ENCODE results near the gene PELI3.
"Not testable (repeated sequence)": the region's sequence is repeated elsewhere in the genome, so short reads cannot be mapped to it uniquely, and the experiment has no call there.

Gene PELI3, protein sequence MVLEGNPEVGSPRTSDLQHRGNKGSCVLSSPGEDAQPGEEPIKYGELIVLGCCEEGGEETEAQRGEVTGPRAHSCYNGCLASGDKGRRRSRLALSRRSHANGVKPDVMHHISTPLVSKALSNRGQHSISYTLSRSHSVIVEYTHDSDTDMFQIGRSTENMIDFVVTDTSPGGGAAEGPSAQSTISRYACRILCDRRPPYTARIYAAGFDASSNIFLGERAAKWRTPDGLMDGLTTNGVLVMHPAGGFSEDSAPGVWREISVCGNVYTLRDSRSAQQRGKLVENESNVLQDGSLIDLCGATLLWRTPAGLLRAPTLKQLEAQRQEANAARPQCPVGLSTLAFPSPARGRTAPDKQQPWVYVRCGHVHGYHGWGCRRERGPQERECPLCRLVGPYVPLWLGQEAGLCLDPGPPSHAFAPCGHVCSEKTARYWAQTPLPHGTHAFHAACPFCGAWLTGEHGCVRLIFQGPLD

DNA sequence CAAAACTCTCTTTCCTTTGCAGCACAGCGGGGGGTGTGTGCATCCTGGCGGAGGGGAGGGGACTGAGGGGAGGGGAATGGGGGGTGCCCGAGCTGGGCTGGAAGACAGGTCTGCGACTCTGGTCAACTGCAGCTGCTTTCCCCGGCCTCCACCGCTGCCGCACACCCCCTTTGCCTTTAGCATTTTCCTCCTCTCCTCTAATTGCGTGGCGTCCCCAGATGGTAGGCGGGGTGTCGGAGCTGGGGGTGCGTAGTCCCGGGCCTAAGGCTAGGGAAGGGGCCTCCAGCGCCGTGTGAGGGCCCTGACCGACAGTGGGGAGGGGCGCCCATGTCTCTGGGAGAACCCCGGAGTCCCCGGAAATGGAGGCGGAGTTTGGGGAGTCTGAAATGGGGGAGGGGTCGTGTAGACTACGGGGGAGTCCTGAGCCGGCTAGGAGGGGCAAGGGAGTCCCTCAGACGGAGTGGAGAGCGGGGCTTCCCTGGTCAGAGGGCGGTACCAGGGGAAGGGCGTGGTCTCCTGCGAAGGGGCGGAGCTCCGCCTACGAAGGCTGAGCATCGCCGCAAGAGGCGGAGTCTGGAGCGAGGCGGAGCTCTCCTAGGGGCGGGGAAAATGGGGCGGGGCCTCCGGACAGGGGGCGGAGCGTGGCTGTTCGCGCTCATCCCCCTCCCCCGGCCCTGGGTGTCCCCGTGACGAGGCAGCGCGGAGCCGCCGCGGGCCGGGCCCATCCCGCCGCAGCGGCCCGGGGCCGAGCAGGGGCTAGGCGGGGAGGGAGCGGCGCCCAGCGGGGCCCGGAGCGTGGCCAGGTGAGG, at the start of gene PELI3:
TSS of gene PELI3 (plus strand) at position 681 of the 809 bp plus-strand sequence. CDS start 1,224 bp downstream, outside the sequence.
- DNase-seq: peak; percentile 82

DNA sequence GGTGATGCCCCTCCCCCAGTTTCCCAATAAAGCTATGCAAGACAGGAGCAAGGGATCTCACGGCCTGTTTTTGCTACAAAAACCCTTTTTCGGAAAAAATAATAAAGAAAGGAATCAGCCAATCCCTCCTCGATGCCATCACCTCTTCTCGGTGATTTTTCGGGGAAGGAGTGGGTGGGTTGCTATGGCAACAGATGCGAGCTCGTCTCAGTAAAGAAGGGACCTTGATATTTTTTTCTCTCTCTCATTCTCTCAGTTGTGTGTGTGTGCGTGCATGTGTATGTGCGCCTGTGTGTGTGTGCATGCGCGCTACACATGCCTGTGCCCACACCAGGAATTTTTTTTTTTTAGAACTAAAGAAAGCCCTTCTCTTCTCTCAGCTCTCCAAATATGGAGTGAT, 49.7 kb upstream of the PELI3 start:
- no peak for DNase-seq

DNA sequence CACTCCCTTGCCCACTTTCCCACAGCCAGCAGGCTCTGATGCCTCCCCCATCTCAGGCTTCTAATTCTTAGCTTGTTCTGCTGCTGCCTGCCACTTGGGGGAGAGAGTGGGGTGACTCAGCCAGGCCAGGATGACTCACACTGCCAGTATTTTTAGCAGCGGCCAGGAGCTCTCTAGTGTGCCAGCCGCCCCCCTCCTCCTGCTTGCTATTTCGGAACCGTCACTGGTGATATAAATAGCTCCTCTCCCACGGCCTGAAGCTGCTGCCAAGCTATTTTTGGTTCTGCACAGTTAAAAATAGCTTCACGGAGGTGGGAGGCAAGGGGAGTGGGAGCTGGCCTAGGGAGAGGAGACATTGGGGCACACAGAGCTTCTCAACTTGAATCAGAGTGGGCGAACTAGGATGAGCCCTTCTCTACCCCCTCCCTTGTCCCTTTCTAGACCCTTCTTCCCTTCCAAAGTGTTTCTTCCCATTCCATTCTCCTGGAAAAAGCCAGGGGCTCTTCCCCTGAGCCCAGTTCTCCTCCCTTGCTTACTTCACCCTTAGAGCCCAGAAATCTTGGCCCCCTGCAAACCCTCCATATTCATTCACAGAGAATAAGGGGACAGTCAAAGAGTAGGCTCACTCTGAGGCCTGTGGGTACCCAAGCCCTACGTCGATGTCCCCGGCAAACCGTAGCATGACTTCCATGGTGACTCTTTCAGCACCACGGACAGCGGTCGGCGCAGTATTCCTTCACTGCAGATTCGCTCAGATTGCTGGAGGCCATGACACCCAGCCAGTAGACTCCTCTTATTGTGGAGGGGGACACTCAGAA, 48.3 kb upstream of the PELI3 start:
- DNase-seq: peak; percentile 67

DNA sequence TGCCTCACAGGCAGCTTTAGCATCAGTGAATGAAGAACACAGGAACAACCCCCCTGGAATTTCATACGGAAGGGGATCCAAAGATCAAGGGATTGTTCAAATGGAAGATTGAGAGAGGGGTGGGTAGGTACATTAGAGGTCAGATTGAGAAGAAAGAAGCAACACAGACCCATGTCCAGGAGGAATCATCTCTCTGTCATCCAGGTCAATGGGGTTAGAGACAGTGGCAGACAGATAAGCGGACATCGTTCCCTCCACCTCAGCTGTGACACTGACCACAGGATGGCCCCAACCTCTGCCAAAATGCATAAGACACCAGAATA, 47.8 kb upstream of the PELI3 start:
- no peak for DNase-seq

DNA sequence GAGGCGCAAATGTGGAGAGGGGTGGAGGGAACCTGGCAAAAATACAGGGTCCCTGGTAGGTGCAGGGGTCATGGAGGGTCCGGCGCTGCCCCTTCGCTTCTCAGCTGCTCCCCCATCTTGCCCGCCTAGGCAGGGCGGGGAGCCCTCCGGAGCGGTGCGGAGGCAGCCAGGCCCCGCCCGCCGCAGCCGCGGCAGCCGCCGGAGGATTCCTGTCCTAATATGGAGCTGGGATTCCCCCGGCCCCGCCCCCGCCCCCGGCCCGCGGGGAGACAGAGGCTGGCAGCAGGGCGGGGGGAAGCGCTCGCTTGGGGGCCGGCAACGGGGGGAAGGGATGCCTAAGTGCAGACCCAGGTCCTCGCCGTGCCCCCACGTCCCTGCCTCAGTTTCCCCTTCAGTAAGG, 46.9 kb upstream of the PELI3 start:
- DNase-seq: no peak

DNA sequence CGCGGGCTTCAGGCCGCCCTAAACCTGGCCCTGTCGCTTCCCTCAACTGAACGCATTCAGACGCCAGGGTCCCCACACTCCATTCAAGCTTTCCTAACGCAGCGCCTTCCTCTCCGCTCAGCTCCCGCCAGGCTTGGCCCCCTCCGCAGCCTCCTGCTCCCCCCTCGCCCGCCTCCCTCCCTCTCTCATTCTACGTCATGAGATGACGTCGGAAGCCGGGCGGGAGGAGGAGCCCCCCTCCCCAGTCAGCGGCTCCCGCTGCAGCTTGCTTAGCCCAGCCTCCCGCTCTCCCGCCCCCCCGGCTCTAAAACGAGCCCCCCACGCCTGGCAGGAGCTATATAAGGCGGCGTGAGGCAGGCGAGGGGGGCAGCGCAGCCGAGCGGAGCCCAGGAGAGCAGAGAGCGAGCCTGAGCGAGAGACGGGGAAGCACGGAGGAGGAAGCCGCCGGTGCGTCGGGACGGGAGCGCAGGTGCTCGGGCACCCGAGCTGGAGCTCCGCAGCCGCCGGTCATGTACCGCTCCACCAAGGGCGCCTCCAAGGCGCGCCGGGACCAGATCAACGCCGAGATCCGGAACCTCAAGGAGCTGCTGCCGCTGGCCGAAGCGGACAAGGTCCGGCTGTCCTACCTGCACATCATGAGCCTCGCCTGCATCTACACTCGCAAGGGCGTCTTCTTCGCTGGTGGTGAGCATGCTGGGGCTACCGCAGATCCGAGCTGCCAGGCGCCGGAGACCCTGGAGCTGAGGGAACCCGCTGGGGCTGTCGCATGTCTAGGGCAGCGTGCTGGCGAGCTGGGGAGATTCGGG, 45.8 kb upstream of the PELI3 start, which contains the start of gene NPAS4:
TSS of gene NPAS4 (plus strand) at position 365 of the 806 bp plus-strand sequence. CDS start at position 510, 145 bp downstream.
- DNase-seq: no peak

DNA sequence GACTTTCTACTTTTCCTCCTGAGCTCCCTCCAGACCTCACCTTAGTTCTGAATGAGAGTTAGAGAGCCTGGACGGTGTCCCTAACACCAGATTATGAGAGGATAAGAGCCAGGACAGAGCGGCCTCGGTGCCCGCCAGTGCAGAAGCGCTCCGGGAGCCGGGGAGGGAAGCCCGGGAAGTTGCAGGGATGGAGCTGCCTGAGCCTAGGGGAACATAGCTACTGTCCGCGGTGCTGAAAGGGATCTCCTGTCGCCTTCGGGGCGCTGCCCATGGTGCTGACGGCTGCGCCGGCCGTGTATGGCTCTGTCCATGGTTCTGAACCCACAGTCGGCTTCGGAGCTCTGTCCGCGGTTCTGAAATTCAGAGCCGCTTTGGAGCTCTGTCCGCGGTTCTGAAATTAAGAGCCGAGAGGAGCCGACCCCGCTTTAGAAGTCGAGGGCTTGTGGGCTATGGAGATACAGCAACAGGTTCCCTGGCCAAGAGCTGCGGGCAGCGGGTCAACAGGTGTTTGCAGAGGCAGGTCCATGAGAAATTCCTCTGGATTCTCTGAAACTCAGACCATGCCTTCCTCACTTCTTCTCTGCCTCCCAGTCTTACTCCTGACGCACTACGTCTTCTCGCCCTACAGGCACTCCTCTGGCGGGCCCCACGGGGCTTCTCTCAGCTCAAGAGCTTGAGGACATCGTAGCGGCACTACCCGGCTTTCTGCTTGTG, 45.1 kb upstream of the PELI3 start:
- DNase-seq: peak; percentile 76

DNA sequence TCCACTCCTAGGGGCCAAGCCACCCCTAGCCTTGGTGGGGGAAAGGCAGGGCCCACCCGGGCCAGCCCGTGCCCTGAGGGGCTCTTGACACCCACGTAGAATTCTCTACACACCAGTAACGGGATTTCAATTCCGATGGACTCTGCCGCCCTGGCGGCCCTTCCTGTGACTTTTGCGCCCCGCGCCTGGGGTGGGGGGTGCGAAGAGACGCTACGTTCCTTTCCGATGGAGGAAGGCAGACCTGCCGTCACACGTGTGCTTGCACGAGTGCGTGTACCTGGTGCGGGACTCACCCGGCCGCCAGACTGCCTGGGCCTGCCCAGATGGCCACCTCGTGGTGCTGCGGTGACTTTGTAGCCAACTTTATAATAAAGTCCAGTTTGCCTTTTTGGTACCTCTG, 40.4 kb upstream of the PELI3 start:
- no peak for DNase-seq

DNA sequence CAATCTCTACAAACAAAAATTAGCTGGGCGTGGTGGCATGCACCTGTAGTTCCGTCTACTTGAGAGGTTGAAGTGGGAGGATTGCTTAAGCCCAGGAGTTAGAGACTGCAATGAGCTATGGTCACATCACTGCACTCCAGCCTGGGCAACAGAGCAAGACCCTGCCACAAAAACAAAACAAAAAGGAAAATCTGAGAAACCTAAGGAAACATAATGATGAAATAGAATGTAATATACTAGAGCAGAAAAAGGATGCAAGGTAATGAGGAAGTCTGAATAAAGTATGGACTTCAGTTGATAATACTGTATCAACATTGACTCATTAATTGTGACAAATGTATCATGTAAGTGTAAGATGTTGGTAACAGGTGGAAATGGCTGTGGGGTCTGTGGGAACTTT, 37.8 kb upstream of the PELI3 start:
- DNase-seq: no peak

DNA sequence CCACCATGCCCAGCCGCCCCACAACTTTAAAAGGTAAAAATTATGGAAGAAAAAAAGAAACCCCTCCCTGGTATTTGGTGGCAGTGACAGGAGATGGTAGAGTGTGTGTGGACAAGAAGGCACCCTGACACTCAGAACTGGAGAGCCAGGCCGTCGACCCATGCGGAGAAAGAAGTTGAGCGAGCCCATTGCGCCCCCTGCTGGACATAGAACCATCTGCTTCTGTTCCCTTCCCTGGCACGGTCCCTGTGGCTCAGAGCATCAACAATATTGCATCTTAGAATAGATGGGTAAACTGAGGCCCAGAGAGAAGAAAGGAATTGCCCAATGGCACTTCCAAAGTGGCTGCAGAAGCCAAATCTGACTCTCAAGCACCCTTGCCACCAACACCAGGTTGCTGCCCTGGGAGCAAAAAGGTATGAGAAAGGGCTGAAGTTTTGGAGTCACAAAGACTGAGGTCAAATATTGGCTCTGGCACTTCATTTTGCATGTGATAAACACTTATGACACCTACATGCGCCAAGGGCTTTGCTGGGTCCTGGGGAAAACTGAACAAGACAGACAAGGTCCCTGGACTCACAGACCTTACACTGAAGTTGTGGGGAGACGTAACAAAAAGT, 36.6 kb upstream of the PELI3 start:
- DNase-seq: peak; percentile 73

DNA sequence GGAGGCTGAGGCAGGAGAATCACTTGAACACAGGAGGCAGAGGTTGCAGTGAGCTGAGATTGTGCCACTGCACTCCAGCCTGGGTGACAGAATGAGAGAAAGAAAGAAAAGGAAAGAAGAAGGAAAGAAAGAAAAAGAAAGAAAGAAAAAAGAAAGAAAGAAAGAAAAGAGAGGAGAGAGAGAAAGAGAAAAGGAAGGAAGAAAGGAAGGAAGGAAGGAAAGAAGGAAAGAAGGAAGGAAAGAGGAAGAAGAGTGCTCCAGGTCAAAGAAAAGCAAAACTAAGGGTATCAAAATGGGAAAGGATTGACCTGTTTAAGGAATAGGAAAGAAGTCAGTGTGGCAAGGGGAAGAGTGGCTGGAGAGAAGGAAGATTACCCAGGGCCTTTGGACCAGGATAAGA, 35.4 kb upstream of the PELI3 start:
- DNase-seq: not testable (repeated sequence)

DNA sequence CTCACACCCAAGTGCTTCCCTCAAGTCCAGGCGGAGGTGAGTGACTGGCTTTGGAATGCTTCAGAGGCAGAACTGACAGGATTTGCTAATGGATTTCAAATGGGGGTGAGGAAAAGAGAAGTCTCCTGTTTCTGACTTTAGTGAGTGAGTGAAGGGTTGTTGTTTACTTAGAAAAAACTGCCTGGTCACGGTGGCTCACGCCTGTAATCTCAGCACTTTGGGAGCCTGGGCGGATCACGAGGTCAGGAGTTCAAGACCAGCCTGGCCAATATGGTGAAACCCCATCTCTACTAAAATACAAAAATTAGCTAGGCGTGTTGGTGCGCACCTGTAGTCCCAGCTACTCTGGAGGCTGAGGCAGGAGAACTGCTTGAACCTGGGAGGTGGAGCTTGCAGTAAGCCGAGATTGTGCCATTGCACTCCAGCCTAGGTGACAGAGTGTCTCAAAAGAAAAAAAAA, 34.8 kb upstream of the PELI3 start:
- not testable (repeated sequence) for DNase-seq

DNA sequence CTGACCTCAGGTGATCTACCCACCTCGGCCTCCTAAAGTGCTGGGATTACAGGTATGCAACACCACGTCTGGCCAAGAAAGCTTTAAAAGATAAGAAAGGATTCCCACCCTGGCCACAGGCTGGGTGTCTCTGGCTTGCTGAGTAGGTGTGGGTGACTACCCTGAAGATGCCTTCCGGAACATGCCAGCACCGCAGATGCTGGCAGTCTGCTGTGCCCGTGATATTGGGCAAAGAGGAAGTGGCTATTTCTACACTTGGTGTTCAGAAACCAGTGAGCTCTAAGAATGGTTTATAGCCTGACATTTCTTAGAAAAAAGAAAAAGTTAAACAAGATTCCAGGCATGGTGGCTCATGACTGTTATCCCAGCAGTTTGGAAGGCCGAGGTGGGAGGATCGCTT, 34.1 kb upstream of the PELI3 start:
- no peak for DNase-seq

DNA sequence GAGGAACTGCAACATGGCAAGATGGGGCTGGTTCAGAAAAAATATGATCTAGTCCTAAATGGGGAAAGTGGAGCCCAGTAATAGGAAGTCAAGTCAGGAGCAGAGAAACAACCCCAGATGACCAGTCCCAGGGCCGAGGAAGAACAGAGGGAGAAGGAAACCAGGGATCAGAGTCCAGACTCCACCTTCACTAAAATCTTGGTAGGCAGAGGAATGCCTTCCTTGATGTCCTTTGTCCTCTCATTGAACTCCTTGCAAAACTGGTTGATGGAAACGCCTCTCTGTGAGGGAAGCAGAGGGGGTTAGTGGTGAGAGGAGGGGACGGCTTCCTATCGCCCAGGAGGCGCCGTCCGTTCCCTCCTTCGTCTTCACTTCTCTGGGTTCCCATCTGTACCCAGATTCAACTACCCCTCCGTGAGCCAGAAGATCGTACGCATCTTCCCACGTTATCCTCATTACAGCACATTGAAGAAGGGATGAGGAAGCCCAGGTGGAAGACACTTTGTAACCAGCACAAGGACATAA, 28.7 kb upstream of the PELI3 start:
- peak; percentile 6 for DNase-seq

DNA sequence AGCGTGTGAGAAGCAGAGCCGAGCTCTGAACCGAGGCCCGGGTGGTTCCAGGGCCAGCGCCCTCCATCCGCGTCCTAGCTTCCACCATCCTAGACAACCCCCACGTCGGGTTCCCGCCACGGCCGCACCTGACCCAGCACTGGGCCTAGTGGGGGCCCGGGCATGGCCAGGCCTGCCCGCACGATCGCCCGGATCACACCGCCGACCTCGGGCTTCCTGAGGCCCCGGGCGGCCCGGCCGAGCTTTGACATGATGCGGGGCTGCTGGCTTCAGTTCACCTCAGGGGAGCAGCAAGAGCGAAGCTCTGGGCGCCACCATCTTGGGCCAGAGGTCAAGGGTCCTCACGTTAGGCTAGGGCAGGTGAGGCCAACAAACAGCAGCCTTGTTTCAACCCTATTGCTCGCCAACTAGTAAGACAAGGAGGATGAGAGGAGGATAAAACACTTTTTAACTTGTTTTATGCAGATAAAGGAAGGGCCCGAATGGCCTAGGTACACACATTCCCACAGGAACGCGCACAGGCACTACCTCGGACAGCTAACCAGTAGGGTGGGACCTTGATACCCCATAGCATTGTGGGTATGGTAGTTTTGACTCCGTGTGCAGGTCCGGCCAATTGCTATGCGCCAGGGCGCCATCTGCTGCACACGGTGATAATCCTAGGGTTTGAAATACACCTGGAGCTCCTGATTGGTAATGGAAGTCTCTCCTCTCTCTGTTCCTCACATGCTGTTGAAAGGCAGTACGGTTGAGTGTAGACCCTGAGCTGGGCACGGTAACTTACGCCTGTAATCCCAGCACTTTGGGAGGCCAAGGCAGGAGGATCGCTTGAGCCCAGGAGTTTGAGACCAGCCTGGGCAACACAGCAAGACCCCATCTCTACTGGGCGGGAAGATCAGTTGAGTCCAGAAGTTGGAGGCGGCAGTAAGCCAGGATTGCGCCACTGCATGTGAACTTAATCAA, 27.9 kb upstream of the PELI3 start, which contains the start of gene MRPL11:
TSS of gene MRPL11 (minus strand) at position 345 of the 963 bp plus-strand sequence. CDS start at position 251, 94 bp downstream.
- peak; percentile 95 for DNase-seq

DNA sequence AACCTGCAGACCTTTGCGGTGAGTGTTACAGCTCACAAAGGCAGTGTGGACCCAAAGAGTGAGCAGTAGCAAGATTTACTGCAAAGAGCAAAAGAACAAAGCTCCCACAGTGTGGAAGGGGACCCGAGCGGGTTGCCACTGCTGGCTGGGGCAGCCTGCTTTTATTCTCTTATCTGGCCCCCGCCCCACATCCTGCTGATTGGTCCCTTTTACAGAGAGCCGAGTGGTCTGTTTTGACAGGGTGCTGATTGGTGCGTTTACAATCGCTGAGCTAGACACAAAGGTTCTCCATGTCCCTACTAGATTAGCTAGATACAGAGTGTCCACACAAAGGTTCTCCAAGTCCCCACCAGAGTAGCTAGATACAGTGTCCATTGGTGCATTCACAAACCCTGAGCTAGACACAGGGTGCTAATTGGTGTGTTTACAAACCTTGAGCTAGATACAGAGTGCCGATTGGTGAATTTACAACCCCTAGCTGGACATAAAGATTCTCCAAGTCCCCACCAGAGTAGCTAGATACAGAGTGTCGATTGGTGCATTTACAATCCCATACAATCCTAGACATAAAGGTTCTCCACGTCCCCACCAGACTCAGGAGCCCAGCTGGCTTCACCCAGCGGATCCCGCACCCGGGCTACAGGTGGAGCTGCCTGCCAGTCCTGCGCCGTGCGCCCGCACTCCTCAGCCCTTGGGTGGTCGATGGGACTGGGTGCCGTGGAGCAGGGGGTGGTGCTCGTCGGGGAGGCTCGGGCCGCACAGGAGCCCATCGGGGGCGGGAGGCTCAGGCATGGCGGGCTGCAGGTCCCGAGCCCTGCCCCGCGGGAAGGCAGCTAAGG, 26.4 kb upstream of the PELI3 start:
- not testable (repeated sequence) for DNase-seq

DNA sequence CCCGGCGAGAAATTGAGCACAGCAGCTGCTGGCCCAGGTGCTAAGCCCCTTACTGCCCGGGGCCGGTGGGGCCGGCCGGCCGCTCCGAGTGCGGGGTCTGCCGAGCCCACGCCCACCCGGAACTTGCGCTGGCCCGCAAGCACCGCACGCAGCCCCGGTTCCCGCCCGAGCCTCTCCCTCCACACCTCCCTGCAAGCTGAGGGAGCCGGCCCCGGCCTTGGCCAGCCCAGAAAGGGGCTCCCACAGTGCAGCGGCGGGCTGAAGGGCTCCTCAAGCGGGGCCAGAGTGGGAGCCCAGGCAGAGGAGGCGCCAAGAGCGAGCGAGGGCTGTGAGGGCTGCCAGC, 25.8 kb upstream of the PELI3 start:
- DNase-seq: not testable (repeated sequence)

DNA sequence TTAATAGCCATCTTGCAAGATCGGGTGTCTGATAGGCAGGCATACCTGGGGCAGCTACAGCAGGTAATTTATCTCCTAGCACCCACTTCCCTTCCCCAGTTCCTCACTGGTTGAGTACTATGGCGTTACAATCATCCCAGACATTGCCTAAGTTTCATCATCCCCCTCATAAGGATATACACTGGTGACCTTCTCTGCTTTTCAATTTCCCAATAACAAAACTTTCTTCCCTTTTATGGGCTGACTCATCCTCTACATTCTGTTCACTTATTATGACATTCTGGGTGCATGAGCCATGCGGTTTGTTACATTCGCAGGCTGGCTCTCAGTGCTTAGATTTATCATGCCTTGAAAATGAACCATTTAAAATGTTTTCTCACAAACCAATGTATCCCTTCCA, 23.1 kb upstream of the PELI3 start:
- no peak for DNase-seq
